ENCODE results near the gene BOLL.
"Not testable (repeated sequence)": the region's sequence is repeated elsewhere in the genome, so short reads cannot be mapped to it uniquely, and the experiment has no call there.

BOLL gene

GRCh38 chr2:197740200-197740599, 44.9 kb downstream of the BOLL start:
- no peaks in the 10 kb centered on the region for H3K4me1 Mint-ChIP-seq
- H3K27me3 Mint-ChIP-seq (ENCODE audit: low read depth), result no peaks in the 10 kb centered on the region
- no peak for TF ChIP-seq CTCF (IDR thresholded peaks at IDR 0.05; ENCODE audit: unreplicated experiment in 3 of 3)
- no peaks in the 10 kb centered on the region for H3K36me3 Mint-ChIP-seq (ENCODE audit: low read depth)
- H3K9me3 Mint-ChIP-seq, result peaks cover 2% of the 10 kb centered on the region
- no peak overlapping the region for H3K4me3 Mint-ChIP-seq
- H3K27ac Mint-ChIP-seq, result no peak overlapping the region

- not testable (repeated sequence) for H3K27me3 Mint-ChIP-seq (ENCODE audit: low read depth); H3K36me3 Mint-ChIP-seq (ENCODE audit: low read depth); H3K27ac Mint-ChIP-seq; H3K4me3 Mint-ChIP-seq; H3K4me1 Mint-ChIP-seq; H3K9me3 Mint-ChIP-seq
Observed at GRCh38 chr2:197728555-197729544, 56.3 kb downstream of the BOLL start.

- no peaks in the 10 kb centered on the region for H3K27me3 Mint-ChIP-seq (ENCODE audit: low read depth)
- peaks cover 7% of the 10 kb centered on the region for H3K36me3 Mint-ChIP-seq (ENCODE audit: low read depth)
- no peak overlapping the region for H3K4me3 Mint-ChIP-seq
- no peak for TF ChIP-seq CTCF (IDR thresholded peaks at IDR 0.05; ENCODE audit: unreplicated experiment in 3 of 3)
- no peaks in the 10 kb centered on the region for H3K4me1 Mint-ChIP-seq
- peaks cover 6% of the 10 kb centered on the region for H3K9me3 Mint-ChIP-seq
- no peak overlapping the region for H3K27ac Mint-ChIP-seq
Observed at GRCh38 chr2:197727011-197727410, 58.1 kb downstream of the BOLL start.

GRCh38 chr2:197717863-197718262, 67.3 kb downstream of the BOLL start:
- H3K4me3 Mint-ChIP-seq, result no peak overlapping the region
- no peak for TF ChIP-seq CTCF (IDR thresholded peaks at IDR 0.05; ENCODE audit: unreplicated experiment in 3 of 3)
- H3K9me3 Mint-ChIP-seq, result no peaks in the 10 kb centered on the region
- no peaks in the 10 kb centered on the region for H3K36me3 Mint-ChIP-seq (ENCODE audit: low read depth)
- no peaks in the 10 kb centered on the region for H3K4me1 Mint-ChIP-seq
- no peaks in the 10 kb centered on the region for H3K27me3 Mint-ChIP-seq (ENCODE audit: low read depth)
- H3K27ac Mint-ChIP-seq, result no peak overlapping the region

GRCh38 chr2:197713271-197713670, 71.8 kb downstream of the BOLL start:
- Mint-ChIP-seq H3K27me3 (ENCODE audit: low read depth) (no peaks in the 10 kb centered on the region), H3K27ac (no peak overlapping the region), H3K9me3 (no peaks in the 10 kb centered on the region), H3K4me3 (no peak overlapping the region), H3K4me1 (peaks cover 12% of the 10 kb centered on the region), H3K36me3 (ENCODE audit: low read depth) (peaks cover 7% of the 10 kb centered on the region)
- TF ChIP-seq CTCF (IDR thresholded peaks at IDR 0.05; ENCODE audit: unreplicated experiment in 3 of 3), result no peak

- Mint-ChIP-seq H3K27ac (no peak overlapping the region), H3K4me3 (no peak overlapping the region), H3K27me3 (ENCODE audit: low read depth) (no peaks in the 10 kb centered on the region), H3K9me3 (no peaks in the 10 kb centered on the region), H3K36me3 (ENCODE audit: low read depth) (peaks cover 7% of the 10 kb centered on the region), H3K4me1 (peaks cover 25% of the 10 kb centered on the region)
- TF ChIP-seq CTCF (IDR thresholded peaks at IDR 0.05; ENCODE audit: unreplicated experiment in 3 of 3), result no peak
Observed at GRCh38 chr2:197711578-197711977, 73.5 kb downstream of the BOLL start.

All from nephron (organoid).